Non-pigmented ciliary epithelial cell (primary cell): ENCODE data around the gene SUGCT.

Source experiments
- DNase-seq: peaks from one replicate; pipeline ENCODE4 v3.0.0-alpha.2; 2010; ENCODE audit warnings: low read depth

SUGCT gene

DNA sequence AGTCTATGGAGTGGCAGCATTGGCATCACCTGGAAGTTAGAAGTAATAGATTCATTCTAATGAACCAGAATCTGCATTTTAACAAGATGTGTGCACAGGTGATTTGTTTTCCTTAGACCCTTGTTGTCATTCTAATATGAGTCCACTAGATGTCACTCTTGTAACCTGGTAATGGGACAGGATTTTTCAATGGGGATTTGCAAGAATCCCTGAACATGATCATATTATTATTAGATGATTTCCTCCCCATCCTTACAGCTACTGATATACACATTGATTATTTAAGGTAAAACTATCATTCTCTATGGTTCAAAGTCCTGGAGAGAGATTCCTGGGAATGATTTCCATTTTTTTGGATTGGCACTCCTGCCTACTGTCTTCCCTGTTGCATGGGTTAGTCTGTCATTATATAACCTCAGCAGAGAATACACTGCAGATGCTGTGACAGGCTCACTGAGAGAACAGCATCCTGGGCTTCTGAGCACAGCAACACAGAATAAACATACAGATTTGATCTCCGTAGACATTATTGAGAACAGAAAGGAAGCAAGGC is 194.9 kb downstream of the SUGCT start:
- no peak for DNase-seq

DNA sequence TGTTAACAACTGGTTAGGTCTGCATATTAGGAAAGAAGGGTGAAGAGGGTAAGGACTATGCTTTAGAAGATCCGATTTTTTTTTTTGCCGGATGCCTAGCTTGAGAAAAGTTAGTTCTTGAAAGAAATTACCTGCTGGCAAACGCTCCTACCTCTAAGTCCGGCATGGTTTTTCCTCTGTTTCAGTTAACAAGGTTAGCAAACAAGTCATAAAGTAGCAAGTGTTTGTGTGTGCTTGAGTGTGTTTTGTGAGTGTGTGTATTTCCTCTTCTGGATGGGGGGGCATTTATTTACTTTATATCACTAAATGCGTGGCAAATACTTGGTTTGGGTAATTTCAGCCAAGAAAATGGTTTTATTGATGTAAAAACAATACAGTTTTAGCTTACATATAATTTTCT is 195.6 kb downstream of the SUGCT start:
- no peak for DNase-seq

DNA sequence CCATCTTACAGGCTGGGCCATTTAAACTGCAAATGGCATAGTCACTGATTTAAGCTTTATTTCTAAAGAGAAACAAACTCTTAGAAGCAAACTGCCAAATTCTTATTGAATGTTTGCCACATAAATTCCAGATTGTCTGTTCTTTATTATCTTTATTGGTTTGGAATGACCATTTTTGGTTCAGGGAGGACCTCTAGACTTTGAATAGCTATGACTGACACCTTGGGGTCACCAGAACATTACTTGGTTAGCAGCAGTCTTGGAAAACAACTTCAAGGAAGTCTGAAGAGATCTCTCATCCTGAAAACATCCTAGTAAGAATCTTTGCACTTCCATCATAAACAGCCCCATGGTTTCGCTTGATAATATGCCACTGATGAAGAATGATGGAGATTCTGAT is 197.1 kb downstream of the SUGCT start:
- DNase-seq: no peak

DNA sequence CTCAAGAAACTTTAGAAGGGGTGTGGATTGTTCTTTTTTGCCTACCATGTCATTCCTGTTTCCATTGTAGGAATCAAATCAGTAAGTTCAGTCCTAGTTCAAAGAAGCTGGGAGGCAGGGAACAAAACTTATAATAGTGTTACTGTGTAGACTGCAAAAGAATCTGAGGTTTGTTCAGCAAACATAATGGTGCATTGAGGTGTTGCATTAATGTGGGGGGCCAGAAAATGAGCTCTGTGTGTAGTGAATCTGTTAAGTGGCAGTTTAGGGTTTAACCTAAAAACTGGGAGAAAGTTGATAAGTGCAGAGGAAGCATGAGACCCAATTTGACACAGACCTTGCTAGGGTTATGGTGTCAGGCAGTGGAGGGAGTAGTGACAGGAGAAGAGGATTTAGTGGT is 197.7 kb downstream of the SUGCT start:
- no peak for DNase-seq

DNA sequence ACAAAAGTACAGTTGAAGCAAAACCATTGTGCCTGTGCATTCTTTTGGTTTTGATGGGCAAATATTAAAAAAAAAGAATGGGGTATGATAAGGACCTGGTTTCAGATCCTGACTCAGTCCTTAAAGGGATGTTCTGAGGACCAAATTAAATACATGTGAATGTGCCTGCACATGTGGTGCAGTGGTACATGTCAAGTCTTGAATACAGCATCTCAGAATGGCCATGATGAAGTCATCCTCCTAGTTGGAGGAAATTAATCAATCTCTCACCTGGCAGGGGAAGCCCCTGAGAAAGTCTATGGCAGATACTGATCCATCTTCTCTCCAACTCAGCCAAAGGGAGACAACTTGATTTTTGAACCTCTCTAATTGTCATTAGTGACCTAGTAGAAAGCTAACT is 207.0 kb downstream of the SUGCT start:
- DNase-seq: no peak

DNA sequence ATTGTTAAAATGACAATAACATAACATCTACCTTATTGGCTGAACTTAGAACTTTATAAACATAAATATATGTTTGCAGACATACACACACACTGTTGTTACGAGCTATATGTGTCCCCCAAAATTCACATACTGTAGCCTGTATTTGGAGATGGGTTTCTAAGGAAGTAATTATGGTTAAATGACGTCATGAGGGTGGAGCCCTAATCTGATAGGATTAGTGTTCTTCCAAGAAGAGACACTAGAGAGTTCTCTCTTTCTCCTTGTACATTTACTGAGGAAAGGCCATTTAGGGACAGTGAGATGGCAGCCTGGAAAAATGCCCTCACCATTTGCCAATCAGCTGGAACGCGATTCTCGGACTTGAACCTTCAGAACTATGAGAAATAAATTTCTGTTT is 211.7 kb downstream of the SUGCT start:
- DNase-seq: no peak

DNA sequence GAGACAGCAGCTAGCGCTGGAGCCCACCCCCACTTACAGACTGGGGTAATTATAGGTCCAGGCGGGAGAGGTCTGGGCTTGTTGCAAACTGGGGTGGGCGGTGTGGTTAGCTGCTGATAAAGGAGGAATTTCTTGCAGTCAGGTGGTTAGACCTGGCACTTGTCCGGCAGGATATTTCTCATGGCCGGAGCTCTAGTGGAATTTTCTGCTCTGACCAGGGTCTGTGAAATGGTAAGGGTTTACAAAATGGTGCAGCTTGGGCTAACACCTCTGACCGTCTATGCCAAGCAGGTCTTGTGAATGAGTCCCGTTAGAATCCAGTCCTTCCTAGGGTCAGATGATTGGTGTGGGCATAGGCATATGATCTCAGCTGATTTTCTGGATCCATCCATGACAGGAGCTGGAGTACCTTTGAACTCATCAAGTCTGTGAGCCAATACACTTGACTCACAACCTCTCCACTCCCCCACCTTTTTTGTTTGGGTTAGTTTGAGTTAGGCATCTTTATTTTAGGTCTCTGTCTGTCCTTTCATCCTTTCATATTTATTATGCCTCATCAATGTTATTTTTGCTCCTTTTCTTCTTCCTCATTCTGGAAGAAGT is 213.4 kb downstream of the SUGCT start:
- peak; percentile 68 for DNase-seq

DNA sequence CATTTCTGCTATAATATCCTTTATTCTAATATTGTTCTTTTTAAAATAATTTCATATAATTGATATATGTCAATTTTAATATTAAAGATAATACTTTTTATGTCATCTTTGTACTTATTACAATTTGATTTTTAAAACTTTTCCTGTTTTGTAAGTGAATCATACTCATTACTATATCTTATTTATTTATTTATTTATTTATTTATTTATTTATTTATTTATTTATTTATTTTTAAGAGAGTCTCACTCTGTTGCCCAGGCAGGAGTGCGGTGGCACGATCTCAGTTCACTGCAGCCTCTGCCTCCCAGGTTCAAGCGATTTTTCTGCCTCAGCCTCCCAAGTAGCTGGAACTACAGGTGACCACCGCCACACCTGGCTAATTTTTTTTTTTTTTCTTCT is 215.3 kb downstream of the SUGCT start:
- DNase-seq: no peak

DNA sequence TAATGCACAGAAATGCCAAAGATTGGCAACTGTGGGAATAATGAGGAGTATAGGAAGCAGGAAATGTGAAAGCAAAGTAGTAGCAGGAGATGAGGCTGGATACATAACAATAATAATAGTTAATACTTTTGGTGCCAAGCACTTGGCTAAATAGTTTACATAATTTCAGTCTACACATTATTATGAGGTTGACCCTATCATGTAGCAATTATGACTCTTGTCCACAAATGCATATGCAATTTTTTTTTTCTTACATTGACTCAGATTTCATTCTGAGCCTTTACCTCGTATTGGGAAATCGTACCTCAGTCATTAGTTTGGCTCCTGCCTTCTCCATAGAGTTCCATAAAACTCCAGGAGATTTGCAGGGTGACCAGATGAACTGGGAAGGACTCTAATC is 219.9 kb downstream of the SUGCT start:
- DNase-seq: no peak

DNA sequence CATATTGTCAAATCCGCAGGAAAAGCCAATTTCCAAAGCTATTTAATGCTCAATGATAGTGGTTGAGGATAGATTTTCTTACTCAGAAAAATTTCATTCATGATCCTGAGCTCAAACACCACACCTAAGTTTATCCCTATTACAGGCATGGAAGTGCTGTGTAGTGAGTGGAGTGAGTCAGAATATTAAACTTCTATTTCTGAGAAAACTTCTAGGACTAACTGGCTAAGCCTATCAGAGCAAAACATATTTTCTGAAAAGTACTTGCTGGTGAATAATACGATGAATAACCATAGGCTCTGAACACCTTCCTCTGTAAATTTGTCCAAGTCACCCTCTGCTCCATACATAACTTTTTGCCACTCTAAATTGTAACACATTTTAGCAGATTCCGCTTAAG is 221.5 kb downstream of the SUGCT start:
- DNase-seq: no peak

DNA sequence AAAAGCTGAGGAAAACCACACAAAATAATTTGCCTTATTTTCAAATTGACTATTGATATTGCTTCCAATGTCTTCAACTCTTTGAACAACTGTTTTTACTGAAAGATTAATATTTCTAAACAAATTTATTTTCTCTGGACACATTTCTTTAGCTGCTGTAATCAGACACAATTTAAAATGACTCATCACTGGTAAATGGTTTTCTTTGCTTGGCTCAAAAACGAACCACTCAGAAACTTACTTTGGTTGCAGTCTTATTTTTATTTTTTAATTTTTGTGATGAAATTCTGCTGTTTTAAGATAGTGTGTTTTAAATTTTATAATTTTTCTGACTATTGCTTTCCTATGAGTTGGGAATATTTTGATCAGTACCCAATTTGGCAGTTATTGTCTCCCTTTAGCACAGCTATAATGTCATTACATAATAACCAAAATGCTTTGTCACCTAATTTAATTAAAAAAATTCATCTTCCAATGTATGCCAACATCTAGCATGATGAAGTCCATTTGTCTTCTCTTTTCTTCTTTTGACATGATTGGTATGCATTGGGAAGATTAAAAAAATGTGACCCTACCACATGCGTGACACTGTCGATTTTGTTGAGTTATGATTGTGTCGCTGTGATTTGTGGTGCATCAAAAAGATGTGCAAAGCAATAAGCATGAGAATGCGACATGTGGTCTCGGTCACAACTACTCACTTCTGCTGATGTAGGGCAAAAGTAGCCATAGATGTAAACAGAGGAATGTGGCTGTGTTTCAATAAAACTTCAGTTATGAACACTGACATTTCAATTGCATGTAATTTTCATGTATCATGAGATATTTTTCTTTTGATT is 222.3 kb downstream of the SUGCT start:
- DNase-seq: no peak

DNA sequence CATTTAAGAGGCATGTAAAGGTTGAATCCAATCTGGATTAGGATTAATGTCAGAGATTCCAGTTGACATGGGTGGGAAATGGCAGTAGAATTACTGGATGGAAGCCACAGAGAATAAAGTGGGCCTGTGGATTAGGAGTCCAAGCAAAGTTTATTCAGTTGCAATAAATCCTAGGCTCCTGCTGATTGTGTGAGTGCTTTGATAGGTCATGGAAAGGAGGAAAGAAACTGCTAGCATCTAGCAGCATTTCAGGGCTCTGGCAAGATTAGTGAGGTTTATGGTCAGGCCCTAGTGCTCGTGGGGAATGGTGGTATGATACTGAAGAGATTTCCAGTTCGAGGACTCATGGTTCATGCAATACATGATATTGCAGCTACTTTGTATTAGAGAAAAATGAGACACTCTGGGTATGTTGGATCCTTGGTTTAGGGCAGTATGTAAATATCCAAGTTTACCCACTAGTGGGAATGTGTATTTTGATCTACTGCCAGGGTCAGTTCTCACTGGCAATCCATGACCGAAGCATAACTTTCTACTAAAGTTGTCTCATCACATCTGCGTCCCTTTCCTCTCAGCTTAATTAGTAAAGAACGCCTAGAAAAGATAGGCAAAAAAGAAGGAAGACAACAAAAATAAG is 235.0 kb downstream of the SUGCT start:
- DNase-seq: no peak

DNA sequence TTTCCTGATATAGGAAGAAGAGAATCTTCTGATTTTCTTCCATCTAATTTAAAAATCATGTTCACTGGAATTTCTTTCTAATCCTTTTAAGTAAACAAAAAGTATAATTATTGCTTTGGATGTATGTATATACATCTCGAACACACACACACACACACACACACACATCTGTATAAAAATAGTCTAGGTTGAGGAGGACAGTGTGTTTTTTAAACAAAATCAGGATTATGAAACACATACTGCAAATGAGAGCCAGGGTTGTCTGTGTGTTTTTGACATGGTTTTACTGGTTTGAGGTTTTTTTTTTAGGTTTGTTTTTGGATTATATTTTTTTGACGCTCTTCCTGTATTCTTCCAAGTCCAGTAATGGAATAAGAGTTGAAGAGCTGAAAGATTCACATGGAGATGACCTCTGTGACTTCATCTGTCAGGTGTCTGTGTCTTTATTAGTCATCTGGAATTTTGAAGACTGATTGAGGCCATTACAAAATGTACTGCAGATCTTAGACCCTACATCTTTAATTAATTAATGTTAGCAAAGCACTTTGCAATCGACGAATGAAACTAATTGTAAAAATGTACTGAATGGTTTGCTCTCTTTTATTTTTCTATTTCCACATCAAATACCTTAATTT is 237.1 kb downstream of the SUGCT start:
- DNase-seq: no peak

DNA sequence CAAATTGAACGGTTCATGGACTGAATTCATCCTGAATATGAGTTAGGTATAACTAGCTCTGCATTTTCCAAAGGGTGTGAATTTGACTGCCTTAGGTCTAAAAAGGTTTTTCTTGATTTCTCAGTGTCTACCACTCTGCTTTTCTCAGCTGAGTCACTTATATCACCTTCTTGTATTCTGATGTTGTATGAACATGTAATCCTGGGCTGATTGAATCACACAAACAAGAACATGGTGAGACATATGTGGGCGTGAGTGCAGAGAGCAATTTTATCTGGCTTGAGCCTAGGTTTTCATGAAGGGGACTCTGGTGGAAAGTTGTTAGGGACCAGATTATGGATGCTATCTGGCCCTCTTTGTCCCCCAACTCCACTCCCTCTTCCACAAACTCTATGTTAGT is 239.8 kb downstream of the SUGCT start:
- no peak for DNase-seq

DNA sequence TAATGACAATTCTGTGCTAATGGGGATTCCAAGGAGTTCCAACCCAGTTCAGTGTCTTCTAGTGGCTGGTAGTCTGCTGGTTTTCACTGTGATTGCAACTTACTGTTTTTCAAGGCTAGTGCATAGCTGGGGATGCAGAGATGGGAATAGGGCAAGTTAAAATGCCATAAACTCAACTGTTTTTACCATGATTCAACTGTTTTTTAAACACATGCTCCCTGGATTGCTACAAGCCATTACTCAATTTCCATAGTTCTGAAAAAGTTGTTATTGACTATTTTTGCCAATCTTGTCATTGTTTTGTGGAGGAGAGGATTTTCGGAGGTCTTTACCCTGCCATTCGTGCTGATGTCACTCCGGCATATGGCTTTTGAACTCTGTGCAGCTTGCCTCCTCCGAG is 245.3 kb downstream of the SUGCT start:
- no peak for DNase-seq

DNA sequence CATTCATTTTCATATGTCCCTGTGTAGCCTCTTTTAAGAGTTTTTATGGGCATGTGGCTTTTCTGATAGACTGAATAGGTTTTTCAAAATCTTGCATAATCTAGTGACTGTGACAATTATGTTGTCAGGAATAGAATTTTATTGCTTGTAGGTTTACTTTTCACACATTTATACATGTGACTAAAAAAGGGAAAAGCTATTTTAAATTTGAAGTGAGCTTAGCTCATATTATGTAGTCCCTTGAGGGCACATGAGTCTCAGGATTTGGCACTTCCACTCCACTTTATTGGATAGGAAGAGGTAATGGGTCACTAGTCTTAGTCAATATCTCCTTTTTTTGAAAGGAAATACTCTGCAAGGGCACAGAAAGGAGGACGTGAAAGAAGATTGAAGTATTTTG is 247.3 kb downstream of the SUGCT start:
- no peak for DNase-seq

DNA sequence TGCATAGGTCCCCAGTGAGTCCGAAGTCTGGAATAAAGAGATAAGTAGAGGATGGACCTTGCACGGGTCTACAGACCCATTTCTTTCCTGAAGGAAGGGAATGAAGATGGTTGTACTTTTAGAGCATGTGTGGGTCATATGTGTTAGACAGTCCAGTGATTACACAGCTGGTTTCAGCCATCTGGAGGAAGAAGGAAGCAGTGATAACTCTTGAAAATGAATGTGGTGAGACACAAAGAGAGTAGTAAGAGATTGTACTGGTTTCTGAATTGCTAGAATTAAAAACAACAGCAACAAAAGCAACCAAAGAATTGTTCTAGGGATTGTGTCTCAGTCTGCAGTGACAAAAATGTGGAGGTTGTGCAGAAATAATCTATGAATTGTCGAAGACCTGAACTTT is 258.9 kb downstream of the SUGCT start:
- no peak for DNase-seq

DNA sequence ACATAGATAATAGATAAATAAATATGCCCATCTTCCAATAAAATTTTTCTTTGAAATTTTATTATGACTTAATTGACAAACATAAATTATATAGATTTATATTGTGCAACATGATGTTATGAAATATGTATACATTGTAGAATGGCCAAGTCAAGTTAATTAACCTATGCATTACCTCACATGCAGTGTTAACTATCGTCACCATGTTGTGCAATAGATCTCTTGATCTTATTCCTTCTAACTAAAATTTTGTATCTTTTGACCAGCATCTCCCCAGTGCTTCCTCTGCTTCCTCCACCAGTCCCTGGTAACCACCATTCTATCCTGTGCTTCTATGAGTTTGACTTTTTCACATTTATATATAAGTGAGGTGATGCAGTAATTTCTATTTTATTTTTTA is 259.6 kb downstream of the SUGCT start:
- DNase-seq: no peak

DNA sequence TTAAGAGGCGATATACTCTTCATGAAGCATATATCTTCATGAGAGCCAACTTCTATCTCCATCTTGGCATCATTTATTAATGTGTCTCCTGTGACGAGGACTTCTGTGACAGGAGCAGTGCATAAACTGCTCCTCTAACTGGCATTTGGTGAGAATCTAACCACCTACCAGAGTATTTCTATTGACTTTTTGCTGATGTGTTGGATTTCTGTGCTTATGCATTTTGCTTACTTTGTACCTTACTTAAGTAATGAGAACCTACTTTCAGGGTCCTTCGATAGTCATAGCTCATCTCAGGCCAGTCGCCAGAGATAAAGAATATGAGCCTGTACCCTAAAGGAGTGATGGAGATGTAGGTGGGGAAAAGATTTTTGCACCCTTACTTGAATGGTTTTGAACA is 265.7 kb downstream of the SUGCT start:
- DNase-seq: no peak

DNA sequence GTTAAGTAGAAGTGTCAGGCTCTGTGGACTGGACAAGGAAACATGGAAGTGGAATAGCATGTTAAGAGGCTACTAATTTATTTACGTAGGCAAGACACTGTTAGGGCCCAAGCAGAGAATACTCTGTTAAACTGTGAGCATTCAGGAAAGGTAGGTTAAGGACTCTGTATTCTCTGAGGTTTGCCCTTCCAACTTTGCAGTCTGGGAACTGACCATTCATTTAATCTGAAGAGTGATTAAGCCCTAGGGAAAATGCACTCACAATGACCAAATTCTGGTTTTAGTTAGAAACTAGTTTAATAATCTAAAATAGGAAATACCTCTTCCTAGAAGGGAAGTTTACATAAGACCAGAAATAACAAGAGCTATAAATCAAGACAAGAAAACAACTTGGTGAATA is 266.6 kb downstream of the SUGCT start:
- no peak for DNase-seq

DNA sequence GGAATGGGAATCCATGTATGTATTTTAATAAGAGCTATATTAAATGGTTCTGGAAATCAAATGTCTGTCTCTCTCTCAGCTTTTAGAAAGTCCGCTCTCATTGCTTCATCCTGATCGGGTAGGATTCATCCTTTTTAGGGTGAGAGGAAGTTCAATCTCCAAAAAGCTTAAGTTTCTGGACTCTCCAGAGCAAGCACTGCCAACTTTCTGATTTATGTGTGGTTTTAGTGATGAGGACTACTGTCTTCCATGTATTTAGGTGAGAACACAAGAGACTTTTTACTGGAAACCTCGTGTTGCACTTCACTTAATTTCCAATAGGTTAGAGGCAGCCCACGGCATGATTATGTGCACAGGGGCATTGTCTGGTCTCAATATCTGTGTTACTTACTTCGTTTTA is 267.9 kb downstream of the SUGCT start:
- DNase-seq: no peak

DNA sequence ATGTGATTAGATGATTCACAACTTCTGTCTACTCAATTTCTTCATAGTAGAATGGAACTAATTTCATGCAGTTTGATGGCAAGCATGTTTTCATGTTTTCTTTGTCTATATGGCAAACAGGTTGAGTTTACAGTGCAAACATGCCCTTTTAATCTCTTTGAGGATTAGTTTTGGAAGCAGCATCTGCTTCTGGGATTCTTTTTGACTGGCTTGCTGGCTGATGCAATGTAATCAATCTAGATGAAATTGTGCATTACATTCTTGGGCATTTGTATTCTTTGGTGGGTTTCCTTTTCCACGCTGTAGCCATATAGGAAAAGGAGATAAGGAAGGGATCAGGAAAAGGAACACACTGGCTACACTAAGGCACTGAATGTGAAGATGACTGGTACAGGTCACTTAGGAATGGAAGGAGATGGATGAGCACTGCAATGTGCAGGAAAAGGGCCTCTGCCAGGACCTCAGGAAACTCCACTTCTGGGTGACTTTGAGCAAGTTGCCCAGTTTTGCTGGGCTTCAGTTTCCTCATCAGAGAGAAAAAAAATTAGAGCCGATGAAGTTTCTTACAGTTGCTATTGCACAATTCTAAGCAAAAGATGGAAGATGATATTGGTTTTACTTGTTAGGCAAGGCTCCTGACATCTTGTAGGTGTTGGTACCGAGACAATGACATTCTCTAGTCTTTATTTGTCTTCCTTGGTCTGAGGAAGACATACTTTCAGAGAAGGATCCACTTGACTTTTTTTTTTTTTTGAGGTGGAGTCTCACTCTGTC is 269.1 kb downstream of the SUGCT start:
- DNase-seq: no peak
